Suprapubic skin (tissue), 4 donors: ENCODE data around the gene PPIL3.

Experiments
- EP300 ChIP-seq: sonication (generic); formaldehyde crosslinking; IDR thresholded peaks from one replicate; pipeline ENCODE4 v1.6.1; 2017; ENCODE audit warnings: antibody characterized with exemption
- POLR2AphosphoS5 ChIP-seq, 3 donors: sonication (generic); formaldehyde crosslinking; IDR thresholded peaks; one replicate each; pipeline ENCODE4 v1.6.1; 2017; ENCODE audit warnings: antibody characterized with exemption in 3 of 3

- no peak for TF ChIP-seq POLR2AphosphoS5 (IDR thresholded peaks at IDR 0.05)
- no peak for TF ChIP-seq EP300
Measured at GRCh38 chr2:200899482-200899881, 10.6 kb upstream of the PPIL3 start.
